ENCODE measurements around the gene CD300LD.
"Not testable (repeated sequence)": the region's sequence is repeated elsewhere in the genome, so short reads cannot be mapped to it uniquely, and the experiment has no call there.

Gene CD300LD

GRCh38 chr17:74569020-74570003 lies 22.8 kb downstream of the CD300LD start:
- DNase-seq, result no peak

- no peak for DNase-seq
These were observed 23.8 kb downstream of the CD300LD start for GRCh38 chr17:74568106-74568873.

GRCh38 chr17:74567397-74567796 lies 24.7 kb downstream of the CD300LD start, which contains the start of gene CD300H:
Gene CD300H, minus strand, starts transcription at chr17:74567509.
- DNase-seq, result no peak

DNA sequence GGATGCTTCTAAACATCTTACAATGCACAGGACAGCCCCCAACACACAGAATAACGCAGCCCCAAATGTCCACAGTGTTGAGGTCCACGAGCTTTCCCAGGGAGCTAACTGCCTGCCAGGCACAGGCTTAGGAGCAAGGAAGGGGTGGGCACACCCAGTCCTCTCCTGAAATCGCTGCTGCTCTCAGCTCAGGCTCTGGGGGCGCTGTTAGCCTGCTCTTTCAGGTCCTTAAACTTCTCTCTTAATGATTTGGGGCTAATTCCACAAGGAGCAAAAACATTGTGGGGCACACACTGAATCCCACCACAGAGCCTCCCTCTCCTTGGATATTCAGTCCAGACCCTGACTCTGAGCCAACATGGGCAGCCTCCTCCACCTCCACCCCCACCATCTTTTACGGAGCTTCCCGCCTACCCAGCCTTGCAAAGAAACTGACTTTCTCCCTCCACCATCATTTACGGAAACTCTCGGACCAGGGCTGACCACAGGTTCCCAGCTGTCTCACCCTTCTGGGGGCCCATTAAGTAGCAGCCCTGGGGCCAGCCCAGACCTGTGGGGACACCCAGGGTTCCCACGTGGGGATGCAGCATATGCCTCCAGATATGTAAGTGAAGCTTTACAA lies 25.8 kb downstream of the CD300LD start:
- DNase-seq, result no peak

DNA sequence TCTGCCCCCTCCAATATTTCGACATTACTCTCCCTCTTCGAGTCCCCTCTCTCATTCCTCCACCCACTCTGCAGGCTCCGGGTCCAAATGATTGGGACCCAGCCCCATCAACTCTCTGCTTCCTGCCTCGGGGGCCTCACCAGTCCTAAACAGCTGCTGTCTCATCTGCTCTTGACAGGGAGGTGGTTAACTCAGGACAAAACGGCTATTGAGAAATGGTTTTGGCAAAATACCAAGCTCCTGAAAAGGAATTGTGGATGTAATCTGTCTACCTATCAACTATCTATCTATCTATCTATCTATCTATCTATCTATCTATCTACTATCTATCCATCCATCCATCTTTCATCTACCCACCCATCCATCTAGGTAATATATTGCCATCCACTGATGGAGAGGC lies 27.0 kb downstream of the CD300LD start:
- no peak for DNase-seq

GRCh38 chr17:74563358-74563757 lies 28.7 kb downstream of the CD300LD start:
- no peak for DNase-seq

DNA sequence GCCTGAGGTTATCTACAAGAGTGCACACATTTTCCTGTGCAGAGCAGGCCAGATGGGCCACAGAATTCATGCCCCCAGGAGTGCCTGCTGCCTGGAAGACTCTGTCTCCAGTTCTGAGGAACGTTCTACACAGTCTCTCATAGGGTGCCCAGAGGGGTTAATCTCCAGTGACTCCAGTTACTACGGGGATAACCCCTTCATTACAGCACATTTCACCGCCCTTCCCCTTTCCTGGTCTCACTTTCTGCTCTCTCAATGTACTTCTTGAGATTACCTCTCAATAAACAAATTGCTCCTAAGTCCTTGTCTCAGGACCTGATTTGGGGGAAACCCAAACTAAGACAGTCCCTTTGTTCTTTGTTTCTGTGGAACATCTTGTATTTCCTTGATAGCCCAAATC lies 30.5 kb downstream of the CD300LD start:
- no peak for DNase-seq

GRCh38 chr17:74558882-74559519 lies 33.1 kb downstream of the CD300LD start:
- no peak for DNase-seq

- not testable (repeated sequence) for DNase-seq
These were observed 33.7 kb downstream of the CD300LD start for GRCh38 chr17:74558402-74558801.

DNA sequence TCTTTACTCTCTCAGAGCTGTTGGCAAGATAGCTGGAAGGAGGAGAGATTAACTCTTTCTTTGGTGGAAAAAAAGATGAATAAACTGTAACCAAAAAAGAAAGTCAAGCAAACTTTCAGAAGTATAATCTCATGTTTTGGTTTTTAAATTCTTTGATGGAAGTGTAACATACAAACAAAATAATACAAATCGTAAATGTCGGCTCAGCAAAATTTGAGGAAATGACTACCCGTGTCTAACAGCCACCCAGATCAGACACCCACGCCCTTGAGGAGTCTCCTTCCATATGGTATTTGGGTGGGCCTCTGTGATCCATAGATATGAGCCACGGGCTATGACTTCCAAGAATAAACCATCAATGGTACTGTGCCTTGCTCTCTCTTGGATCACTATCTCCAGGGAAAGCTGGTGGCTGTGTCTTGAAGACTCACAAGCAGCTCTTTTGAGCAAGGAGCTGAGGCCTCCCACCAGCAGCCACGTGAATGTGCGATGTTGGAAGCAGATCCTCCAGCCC lies 36.6 kb downstream of the CD300LD start:
- DNase-seq, result no peak

DNA sequence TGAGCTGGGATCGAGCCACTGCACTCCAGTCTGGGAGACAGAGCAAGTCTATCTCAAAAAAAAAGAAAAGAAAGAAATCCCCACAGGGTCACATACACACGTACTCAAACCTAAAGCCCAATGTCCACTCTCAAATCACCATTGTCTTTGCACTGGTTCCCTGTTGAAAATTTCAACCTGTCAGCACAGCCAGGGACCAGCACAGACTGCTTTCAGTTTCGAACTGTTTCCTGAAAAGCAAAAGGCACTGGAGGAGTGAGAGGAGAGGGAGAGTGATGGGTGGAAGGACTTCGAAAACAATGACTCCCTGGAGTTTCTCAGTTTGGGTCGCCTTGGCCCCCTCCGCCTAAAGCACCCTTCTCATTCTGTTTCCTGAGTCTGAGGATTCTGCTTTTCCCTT lies 37.2 kb downstream of the CD300LD start:
- DNase-seq, result no peak

- no peak for DNase-seq
These were observed 40.0 kb downstream of the CD300LD start for GRCh38 chr17:74552037-74552436.

GRCh38 chr17:74550602-74551001 lies 41.5 kb downstream of the CD300LD start:
- DNase-seq, result no peak

DNA sequence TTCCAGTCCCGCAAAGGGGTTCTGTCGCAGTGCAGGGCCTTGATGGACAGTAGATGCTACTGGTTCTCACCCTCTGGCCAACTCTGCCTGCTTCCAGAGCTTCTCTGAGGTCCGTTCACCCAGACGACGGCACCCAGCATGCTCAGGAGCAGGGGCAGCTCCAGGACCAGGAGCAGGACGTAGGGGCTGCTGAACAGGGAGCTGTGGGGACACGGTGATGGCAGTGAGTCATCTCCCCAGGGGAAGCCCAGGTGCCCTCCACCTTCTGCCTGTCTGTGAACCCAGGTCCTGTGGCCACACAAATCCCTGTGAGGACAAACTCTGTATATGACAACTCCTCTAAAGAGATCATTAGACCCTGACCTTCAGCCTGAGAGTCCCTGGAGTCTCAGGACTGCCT lies 42.7 kb downstream of the CD300LD start:
- DNase-seq, result no peak

GRCh38 chr17:74547736-74548135 lies 44.3 kb downstream of the CD300LD start:
- DNase-seq, result no peak

DNA sequence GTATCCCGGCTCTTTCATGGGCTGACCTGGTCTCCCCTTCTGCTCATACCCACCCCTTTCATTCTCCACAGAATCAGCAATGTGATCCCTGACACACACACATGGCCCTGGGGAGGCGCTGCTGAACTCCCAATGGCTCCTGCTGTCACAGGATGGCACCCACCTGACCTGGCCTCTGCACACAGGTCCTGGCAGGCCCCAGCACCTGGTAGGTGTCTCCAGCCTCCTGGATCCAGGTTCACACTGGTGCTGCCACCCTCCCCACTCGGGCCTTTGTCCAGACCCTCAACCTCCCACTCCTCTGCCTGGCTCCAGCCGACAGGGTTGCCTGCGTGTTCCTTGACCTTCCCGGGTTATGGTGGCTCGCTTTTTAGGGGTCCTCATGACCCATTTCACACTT lies 44.8 kb downstream of the CD300LD start:
- DNase-seq, result no peak

- DNase-seq, result no peak
These were observed 45.5 kb downstream of the CD300LD start for GRCh38 chr17:74546586-74546985.

GRCh38 chr17:74545843-74546230 lies 46.2 kb downstream of the CD300LD start, which contains the start of gene CD300C:
Gene CD300C, minus strand, starts transcription at chr17:74546115. Its CDS starts 333 bp downstream, at chr17:74545782.
- DNase-seq, result no peak

DNA sequence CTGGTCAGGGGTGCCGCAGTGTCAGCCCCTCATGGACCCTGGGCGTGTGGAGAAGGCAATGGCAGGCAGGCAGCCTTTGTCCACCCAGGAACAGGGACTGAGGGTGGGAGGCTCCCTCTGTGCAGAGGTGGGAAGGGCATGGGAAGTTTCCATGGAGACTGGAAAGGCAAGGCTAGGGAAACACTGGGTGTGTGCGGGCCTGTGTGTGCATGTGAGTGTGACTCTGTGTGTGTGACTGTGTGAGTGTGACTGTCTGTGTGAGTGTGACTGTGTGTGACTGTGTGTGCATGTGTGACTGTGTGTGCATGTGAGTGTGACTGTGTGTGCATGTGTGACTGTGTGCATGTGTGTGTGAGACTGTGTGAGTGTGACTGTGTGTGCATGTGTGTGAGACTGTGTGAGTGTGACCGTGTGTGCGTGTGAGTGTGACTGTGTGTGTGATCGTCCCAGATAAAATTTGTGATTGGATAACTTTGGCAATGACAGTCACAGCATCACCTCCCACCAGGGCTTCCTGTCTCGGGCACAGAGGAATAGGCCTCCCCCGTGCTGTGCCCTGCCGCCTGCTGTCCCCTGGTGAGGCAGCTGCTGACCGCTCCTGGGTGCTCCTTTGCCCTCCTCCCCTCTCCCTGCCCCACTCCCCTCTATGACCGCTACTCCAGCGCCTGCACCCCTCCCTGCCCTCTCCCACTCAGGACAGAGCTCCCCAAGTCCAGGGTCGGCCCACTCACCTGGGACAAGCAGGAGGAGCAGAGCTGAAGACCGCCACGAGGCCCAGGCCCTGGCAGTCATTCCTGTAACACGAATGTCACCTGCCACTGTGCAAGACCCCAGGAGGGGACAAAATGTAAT lies 46.9 kb downstream of the CD300LD start:
- no peak for DNase-seq

GRCh38 chr17:74543891-74544760 lies 48.0 kb downstream of the CD300LD start:
- DNase-seq, result no peak

All from NCI-H187 (cell line).